SK-N-SH (cell line): Measurements from ENCODE around the gene PMPCB. TPM values are rescaled to one million over a fixed set of nuclear protein-coding genes. Genes with fewer than 3 reads are reported as not detected.
A peak's percentile ranks its signal among the peaks of the same experiment; 100 is the strongest.
"Not testable (repeated sequence)": the region's sequence is repeated elsewhere in the genome, so short reads cannot be mapped to it uniquely, and the experiment has no call there.

Source experiments
- CTCF ChIA-PET: fragments of 300-600, 350-600 bp; formaldehyde crosslinking; extraction: SDS; loops from one replicate; lab custom pipeline; 2021; lab: Yijun Ruan, JAX
- POLR2A ChIA-PET: fragments of 350-600 bp; sonication (Branson Sonifier 250); formaldehyde crosslinking; extraction: SDS; loops from one replicate; lab custom pipeline; 2020; ENCODE audit warnings: antibody characterized with exemption, inconsistent platforms; lab: Yijun Ruan, JAX
- DNase-seq: peaks from one replicate; pipeline ENCODE4 v3.0.0; 2012
- H2AFZ ChIP-seq: fragments of 200-600 bp; sonication (generic); 2 replicates; pipeline ENCODE4 v1.8.1; 2016; ENCODE audit warnings: antibody characterized with exemption, mild to moderate bottlenecking, low read depth
- H3F3A ChIP-seq: fragments of 200-600 bp; sonication (generic); replicated peaks from 2 replicates; pipeline ENCODE3; 2016; ENCODE audit warnings: antibody characterized with exemption, mild to moderate bottlenecking; ENCODE audit not compliant: insufficient read depth
- H3K27ac ChIP-seq, 2 experiments: fragments of 200-500 bp in 1 of 2; fragments of 200-600 bp in 1 of 2; sonication (Bioruptor generic) in 1 of 2; sonication (generic), shearing (Covaris generic) in 1 of 2; 2 replicates each; pipeline versions ENCODE4 v1.5.1 to v1.6.1; 2014 to 2016; ENCODE audit warnings: low read depth in 2 of 2, inconsistent platforms in 1 of 2, low read length in 1 of 2, mild to moderate bottlenecking in 1 of 2, mixed read lengths in 1 of 2
- H3K27me3 ChIP-seq: fragments of 200-600 bp; sonication (generic), shearing (Covaris generic); 2 replicates; pipeline ENCODE4 v1.6.1; 2016; ENCODE audit warnings: mixed run types; ENCODE audit not compliant: insufficient read depth
- H3K36me3 ChIP-seq, 2 experiments: fragments of 200-500 bp in 1 of 2; fragments of 200-600 bp in 1 of 2; sonication (Bioruptor generic) in 1 of 2; sonication (generic) in 1 of 2; replicated peaks in 1 of 2; 2 replicates each; pipeline versions ENCODE3 to v1.5.1; 2014 to 2016; ENCODE audit warnings: low read length in 1 of 2, mild to moderate bottlenecking in 1 of 2; ENCODE audit not compliant: insufficient read depth in 2 of 2, control insufficient read depth in 1 of 2
- H3K4me1 ChIP-seq, 2 experiments: fragments of 200-500 bp in 1 of 2; fragments of 200-600 bp in 1 of 2; sonication (Bioruptor generic) in 1 of 2; sonication (generic), shearing (Covaris generic) in 1 of 2; 2 replicates each; pipeline versions ENCODE4 v1.5.1 to v1.6.1; 2014 to 2016; ENCODE audit warnings: low read depth in 1 of 2, low read length in 1 of 2, mixed run types in 1 of 2; ENCODE audit not compliant: insufficient read depth in 2 of 2, control insufficient read depth in 1 of 2
- H3K4me2 ChIP-seq: fragments of 200-600 bp; sonication (generic), shearing (Covaris generic); 2 replicates; pipeline ENCODE4 v1.6.1; 2017; ENCODE audit warnings: mixed run types
- H3K4me3 ChIP-seq, 2 experiments: fragments of 200-500 bp in 1 of 2; fragments of 200-600 bp in 1 of 2; sonication (Bioruptor generic) in 1 of 2; sonication (generic), shearing (Covaris generic) in 1 of 2; 2 replicates each; pipeline versions ENCODE4 v1.5.1 to v1.8.1; 2014 to 2016; ENCODE audit warnings: low read depth in 2 of 2, inconsistent platforms in 1 of 2, low read length in 1 of 2, mild to moderate bottlenecking in 1 of 2, mixed read lengths in 1 of 2, moderate library complexity in 1 of 2
- H3K79me2 ChIP-seq: fragments of 200-600 bp; sonication (generic); 2 replicates; pipeline ENCODE4 v1.8.1; 2017; ENCODE audit warnings: mild to moderate bottlenecking; ENCODE audit not compliant: insufficient read depth
- H3K9ac ChIP-seq: fragments of 200-600 bp; sonication (generic); 2 replicates; pipeline ENCODE4 v1.6.1; 2017; ENCODE audit warnings: mixed run types
- H3K9me2 ChIP-seq: fragments of 200-600 bp; sonication (generic); 2 replicates; pipeline ENCODE4 v1.6.1; 2017; ENCODE audit warnings: mixed run types
- H3K9me3 ChIP-seq: fragments of 200-600 bp; sonication (generic); 2 replicates; pipeline ENCODE4 v1.6.1; 2017; ENCODE audit warnings: mixed run types, mild to moderate bottlenecking, moderate library complexity
- H4K20me1 ChIP-seq: fragments of 200-600 bp; sonication (generic); 2 replicates; pipeline ENCODE4 v1.6.1; 2017; ENCODE audit warnings: mild to moderate bottlenecking, mixed run types; ENCODE audit not compliant: insufficient read depth
- ELF1 ChIP-seq: IDR thresholded peaks from 2 replicates; pipeline ENCODE4 v1.4.0; 2012
- FOXJ3 ChIP-seq: sonication (generic); formaldehyde crosslinking; IDR thresholded peaks from 2 replicates; pipeline ENCODE4 v1.5.1; 2020; ENCODE audit warnings: mild to moderate bottlenecking, missing genetic modification reagents
- GATA2 ChIP-seq: sonication (generic); formaldehyde crosslinking; IDR thresholded peaks from 2 replicates; pipeline ENCODE4 v1.5.0; 2020; ENCODE audit warnings: mild to moderate bottlenecking, missing genetic modification reagents
- MEF2A ChIP-seq: IDR thresholded peaks from 2 replicates; pipeline ENCODE4 v1.4.0; 2012; ENCODE audit warnings: low read depth, borderline replicate concordance
- NRF1 ChIP-seq: IDR thresholded peaks from 2 replicates; pipeline ENCODE4 v1.6.1; 2012; ENCODE audit warnings: low read depth, mild to moderate bottlenecking, low read length
- RAD21 ChIP-seq: IDR thresholded peaks from 2 replicates; pipeline ENCODE4 v1.6.1; 2012; ENCODE audit warnings: mild to moderate bottlenecking, low read length
- RFX5 ChIP-seq: IDR thresholded peaks from 2 replicates; pipeline ENCODE4 v1.6.1; 2012; ENCODE audit warnings: mild to moderate bottlenecking, improper control_type of control experiment, low read length
- TCF12 ChIP-seq: IDR thresholded peaks from 2 replicates; pipeline ENCODE4 v1.4.0; 2012
- TEAD4 ChIP-seq: IDR thresholded peaks from 2 replicates; pipeline ENCODE4 v1.4.0; 2012; ENCODE audit warnings: mild to moderate bottlenecking, borderline replicate concordance; ENCODE audit not compliant: insufficient read depth
- WGBS: methylation state at CpG from one replicate; pipeline ENCODE4 v1.1.6; 2017; ENCODE audit warnings: low lambda C conversion rate; 5-methylcytosine and 5-hydroxymethylcytosine counted together
- polyA plus RNA-seq, 3 experiments: library from polyadenylated mRNA; depleted of rRNA; stranded (reverse); fragments of >200 nt; gene quantifications; 2 replicates each; pipeline ENCODE4 v1.2.3, GENCODE V29; 2012
- TF ChIP-seq, protein P1 (sequence below): IDR thresholded peaks from 2 replicates; pipeline ENCODE4; 2012
- TF ChIP-seq, protein P2 (sequence below): fragments of 150-350 bp; IDR thresholded peaks from 2 replicates; pipeline ENCODE4 v1.6.1; 2017; ENCODE audit warnings: antibody characterized with exemption, low read length, low read depth, borderline replicate concordance
- TF ChIP-seq, protein P3 (sequence below): IDR thresholded peaks from 2 replicates; pipeline ENCODE4 v1.4.0; 2012; ENCODE audit warnings: low read depth
- TF ChIP-seq, protein P4 (sequence below): IDR thresholded peaks from 2 replicates; pipeline ENCODE4 v1.4.0; 2012; ENCODE audit warnings: low read depth, borderline replicate concordance

PMPCB gene
- polyA plus RNA-seq, 1 of the 3 experiments (the other 2 are of a cell fraction) = 116 TPM

DNA sequence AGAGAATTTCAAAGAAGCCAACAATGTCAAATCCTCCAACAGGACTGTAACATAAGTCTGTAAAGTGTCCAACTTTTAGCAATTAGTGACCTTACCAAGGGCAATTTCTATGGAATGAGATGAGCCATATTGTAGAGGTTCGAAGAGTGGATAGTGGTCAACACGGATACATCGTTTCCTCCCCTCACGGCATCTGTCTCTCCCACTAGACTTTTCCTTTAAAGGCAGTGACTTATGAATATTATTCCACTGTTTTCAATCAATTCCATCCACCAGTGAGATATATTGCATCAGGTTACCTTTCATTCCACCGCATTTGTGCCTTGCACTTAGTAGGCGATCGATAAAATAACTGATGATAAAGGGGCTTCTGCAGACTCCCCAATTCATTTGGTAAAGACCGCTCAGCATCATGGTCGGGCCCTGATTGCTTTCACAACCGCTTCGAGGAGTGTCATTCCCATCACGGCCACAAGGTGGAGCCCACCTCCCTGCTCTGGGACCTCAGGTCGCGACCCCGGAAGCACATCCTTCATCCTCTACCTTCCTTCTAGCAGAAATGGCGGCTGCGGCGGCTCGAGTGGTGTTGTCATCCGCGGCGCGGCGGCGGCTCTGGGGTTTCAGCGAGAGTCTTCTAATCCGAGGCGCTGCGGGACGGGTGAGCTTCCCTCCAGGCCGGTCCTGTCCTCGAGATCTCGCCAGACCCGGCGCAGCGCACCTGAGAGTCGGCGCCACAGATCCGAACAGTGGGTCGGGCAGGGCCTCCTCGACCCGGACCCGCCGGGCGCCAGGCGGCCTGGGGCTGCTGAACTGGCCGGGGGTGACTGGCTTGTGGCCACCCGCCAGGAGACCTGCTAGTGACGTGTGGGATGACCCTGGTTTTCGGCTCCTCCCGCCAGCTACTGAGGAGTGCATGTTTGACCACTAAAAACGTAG, at the start of gene PMPCB (continued):
- TF ChIP-seq, protein P1, sequence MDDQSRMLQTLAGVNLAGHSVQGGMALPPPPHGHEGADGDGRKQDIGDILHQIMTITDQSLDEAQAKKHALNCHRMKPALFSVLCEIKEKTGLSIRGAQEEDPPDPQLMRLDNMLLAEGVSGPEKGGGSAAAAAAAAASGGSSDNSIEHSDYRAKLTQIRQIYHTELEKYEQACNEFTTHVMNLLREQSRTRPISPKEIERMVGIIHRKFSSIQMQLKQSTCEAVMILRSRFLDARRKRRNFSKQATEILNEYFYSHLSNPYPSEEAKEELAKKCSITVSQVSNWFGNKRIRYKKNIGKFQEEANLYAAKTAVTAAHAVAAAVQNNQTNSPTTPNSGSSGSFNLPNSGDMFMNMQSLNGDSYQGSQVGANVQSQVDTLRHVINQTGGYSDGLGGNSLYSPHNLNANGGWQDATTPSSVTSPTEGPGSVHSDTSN = no peak
- TF ChIP-seq, protein P2, sequence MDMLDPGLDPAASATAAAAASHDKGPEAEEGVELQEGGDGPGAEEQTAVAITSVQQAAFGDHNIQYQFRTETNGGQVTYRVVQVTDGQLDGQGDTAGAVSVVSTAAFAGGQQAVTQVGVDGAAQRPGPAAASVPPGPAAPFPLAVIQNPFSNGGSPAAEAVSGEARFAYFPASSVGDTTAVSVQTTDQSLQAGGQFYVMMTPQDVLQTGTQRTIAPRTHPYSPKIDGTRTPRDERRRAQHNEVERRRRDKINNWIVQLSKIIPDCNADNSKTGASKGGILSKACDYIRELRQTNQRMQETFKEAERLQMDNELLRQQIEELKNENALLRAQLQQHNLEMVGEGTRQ = no peak
- TF ChIP-seq MEF2A = no peak
- TF ChIP-seq TEAD4 = no peak
- peak; percentile 88 for TF ChIP-seq ELF1
- TF ChIP-seq GATA2 (CRISPR knock-in tag) = no peak
- TF ChIP-seq, protein P3, sequence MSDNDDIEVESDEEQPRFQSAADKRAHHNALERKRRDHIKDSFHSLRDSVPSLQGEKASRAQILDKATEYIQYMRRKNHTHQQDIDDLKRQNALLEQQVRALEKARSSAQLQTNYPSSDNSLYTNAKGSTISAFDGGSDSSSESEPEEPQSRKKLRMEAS = peak; percentile 90
- TF ChIP-seq, protein P4, sequence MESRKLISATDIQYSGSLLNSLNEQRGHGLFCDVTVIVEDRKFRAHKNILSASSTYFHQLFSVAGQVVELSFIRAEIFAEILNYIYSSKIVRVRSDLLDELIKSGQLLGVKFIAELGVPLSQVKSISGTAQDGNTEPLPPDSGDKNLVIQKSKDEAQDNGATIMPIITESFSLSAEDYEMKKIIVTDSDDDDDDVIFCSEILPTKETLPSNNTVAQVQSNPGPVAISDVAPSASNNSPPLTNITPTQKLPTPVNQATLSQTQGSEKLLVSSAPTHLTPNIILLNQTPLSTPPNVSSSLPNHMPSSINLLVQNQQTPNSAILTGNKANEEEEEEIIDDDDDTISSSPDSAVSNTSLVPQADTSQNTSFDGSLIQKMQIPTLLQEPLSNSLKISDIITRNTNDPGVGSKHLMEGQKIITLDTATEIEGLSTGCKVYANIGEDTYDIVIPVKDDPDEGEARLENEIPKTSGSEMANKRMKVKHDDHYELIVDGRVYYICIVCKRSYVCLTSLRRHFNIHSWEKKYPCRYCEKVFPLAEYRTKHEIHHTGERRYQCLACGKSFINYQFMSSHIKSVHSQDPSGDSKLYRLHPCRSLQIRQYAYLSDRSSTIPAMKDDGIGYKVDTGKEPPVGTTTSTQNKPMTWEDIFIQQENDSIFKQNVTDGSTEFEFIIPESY = no peak
- TF ChIP-seq RAD21 = peak; percentile 73
- no peak for TF ChIP-seq FOXJ3 (CRISPR knock-in tag)
- no peak for TF ChIP-seq RFX5
- no peak for TF ChIP-seq NRF1
- peak; percentile 40; the same call in 1 of the 2 replicates for TF ChIP-seq TCF12

DNA sequence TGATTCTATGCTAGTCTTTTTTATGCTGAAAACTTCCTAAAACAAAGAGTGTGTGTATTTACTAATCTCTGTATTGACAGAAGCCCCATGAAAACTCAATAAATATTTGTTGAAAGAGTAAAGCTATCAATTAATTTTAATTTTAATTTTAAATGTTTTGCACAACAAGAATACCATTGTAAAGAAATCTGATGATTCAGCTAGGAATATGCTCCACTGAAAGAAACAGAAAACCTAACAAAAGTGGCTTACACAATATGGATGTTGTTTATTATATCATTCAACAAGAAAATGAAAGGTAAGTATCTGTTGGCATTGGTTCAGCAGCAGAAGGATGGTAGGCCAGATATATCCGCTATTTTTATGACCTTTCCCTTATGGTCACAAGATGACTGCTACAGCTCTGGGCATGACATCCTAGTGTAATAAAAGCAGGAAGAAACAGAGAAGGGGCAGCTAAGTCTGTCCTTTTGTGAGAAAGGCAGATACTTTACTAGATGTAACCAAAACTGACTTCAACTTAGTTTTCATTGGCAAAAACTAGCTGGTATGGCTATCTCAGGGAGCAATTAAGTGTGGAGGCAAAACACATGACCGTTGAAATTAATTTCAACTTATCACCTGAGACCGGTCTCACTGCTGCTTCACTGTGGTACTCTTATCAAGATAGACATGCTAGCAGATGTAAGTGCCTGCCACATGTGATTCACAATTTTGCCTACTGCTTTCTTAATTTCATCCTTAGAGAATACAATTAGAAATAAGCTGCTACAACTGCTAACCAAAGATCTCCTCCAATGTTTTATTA, 43.3 kb upstream of the PMPCB start:
- H3K36me3 ChIP-seq, H3K4me1 ChIP-seq, H3K27me3 ChIP-seq, H3K9ac ChIP-seq, H3K4me2 ChIP-seq, H3K9me3 ChIP-seq, H3K4me3 ChIP-seq, POLR2A ChIA-PET, H4K20me1 ChIP-seq, H3K9me2 ChIP-seq, CTCF ChIA-PET, H3F3A ChIP-seq, H3K79me2 ChIP-seq, H2AFZ ChIP-seq, H3K27ac ChIP-seq: not testable (repeated sequence)
- DNase-seq = peak; percentile 13
- 33% methylated on average over 3 of the region's 3 CpGs for WGBS

DNA sequence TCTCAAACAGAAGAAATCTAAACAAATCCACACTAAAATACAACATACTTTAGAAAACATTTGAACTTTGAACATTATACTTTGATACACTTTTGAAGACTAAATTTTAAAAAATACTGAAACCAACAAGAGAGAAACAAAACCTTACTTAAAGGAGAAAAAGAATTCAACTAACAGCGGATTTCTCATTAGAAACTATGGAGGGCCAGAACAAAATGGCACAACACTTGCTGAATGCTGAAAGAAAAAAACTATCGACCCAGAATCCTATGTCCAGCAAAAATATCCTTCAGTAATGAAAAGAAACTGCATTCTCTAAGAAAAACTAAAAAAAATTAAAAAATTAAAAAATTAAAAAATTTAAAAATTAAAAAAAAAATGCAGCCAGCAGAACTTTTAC, 33.2 kb upstream of the PMPCB start:
- H3K4me1 ChIP-seq, CTCF ChIA-PET, H2AFZ ChIP-seq, DNase-seq, POLR2A ChIA-PET, H3K27me3 ChIP-seq, H3K27ac ChIP-seq, H3K4me2 ChIP-seq, H3K9ac ChIP-seq, H3K4me3 ChIP-seq, H3K36me3 ChIP-seq, H3K9me3 ChIP-seq, H3F3A ChIP-seq, H3K9me2 ChIP-seq, H4K20me1 ChIP-seq, H3K79me2 ChIP-seq: not testable (repeated sequence)
- 64% methylated on average over 2 of the region's 2 CpGs for WGBS
